ENCODE data around the gene SSC5D. TPM values are rescaled to one million over a fixed set of nuclear protein-coding genes. Genes with fewer than 3 reads are reported as not detected.

SSC5D gene
- polyA plus RNA-seq, 3 donors, result 0.08 TPM; not detected in 2

GRCh38 chr19:55537741-55538111 lies 49.5 kb downstream of the SSC5D start:
- no peak for DNase-seq
- H3K27ac Mint-ChIP-seq, result no peak overlapping the region
- Histone ChIP-seq H3K27ac (ENCODE audit: low read depth in 1 of 2, low read length in 2 of 2) (no peak overlapping the region), H3K4me1 (ENCODE audit: control insufficient read depth in 1 of 2, insufficient read depth in 2 of 2, low read length in 2 of 2) (no peaks in the 10 kb centered on the region), H3K79me2 (ENCODE audit: insufficient read depth, low read length) (no peaks in the 10 kb centered on the region), H4K20me1 (ENCODE audit: insufficient read depth, low read length) (no peaks in the 10 kb centered on the region), H2AFZ (ENCODE audit: insufficient read depth, low read depth, low read length, poor library complexity, severe bottlenecking) (no peak overlapping the region), H3K9me3 (replicated peaks in 1 of 2; ENCODE audit: control insufficient read depth in 1 of 2, insufficient read depth in 1 of 2, low read length in 2 of 2) (no peaks in the 10 kb centered on the region), H3K4me2 (replicated peaks; ENCODE audit: extremely low read depth, low read length, poor library complexity, severe bottlenecking) (no peak overlapping the region), H3K36me3 (replicated peaks in 1 of 2; ENCODE audit: control insufficient read depth in 1 of 2, insufficient read depth in 2 of 2, low read length in 2 of 2) (no peaks in the 10 kb centered on the region), H3K4me3 (replicated peaks in 1 of 3; ENCODE audit: low read depth in 2 of 3, low read length in 3 of 3) (no peak overlapping the region), H3K9ac (ENCODE audit: insufficient read depth, low read length, poor library complexity, severe bottlenecking) (no peak overlapping the region), H3K27me3 (ENCODE audit: control insufficient read depth in 2 of 2, insufficient read depth in 2 of 2, low read length in 2 of 2) (no peaks in the 10 kb centered on the region)
- H3K27me3 Mint-ChIP-seq (ENCODE audit: low read depth in 3 of 3), result peaks cover 3 to 4% (median 3%) of the 10 kb centered on the region in 3 donors
- H3K4me3 Mint-ChIP-seq, result no peak overlapping the region
- no peak for TF ChIP-seq CTCF (IDR thresholded peaks at IDR 0.05)
- intact Hi-C loops (cut with micrococcal nuclease), result no loop called here
- peaks cover 0 to 5% (median 0%) of the 10 kb centered on the region in 7 donors for H3K9me3 Mint-ChIP-seq
- no peaks in the 10 kb centered on the region for H3K36me3 Mint-ChIP-seq
- peaks cover 2% of the 10 kb centered on the region for H3K4me1 Mint-ChIP-seq
- WGBS (ENCODE audit: insufficient coverage), result 92% methylated on average over 5 of the region's 5 CpGs

GRCh38 chr19:55538132-55538531 lies 49.9 kb downstream of the SSC5D start:
- DNase-seq, result no peak

More at GRCh38 chr19:55538132-55538531, 49.9 kb downstream of the SSC5D start:
- H3K27ac Mint-ChIP-seq, result no peak overlapping the region
- peaks cover 2% of the 10 kb centered on the region for H3K4me1 Mint-ChIP-seq
- WGBS (ENCODE audit: insufficient coverage), result 95% methylated on average over 2 of the region's 5 CpGs
- H4K20me1 ChIP-seq (ENCODE audit: insufficient read depth, low read length), result no peaks in the 10 kb centered on the region
- no peaks in the 10 kb centered on the region for H3K36me3 ChIP-seq (replicated peaks in 1 of 2; ENCODE audit: control insufficient read depth in 1 of 2, insufficient read depth in 2 of 2, low read length in 2 of 2)
- no peak overlapping the region for H3K27ac ChIP-seq (ENCODE audit: low read depth in 1 of 2, low read length in 2 of 2)
- TF ChIP-seq CTCF (IDR thresholded peaks at IDR 0.05), result no peak
- no peak overlapping the region for H3K9ac ChIP-seq (ENCODE audit: insufficient read depth, low read length, poor library complexity, severe bottlenecking)
- no peaks in the 10 kb centered on the region for H3K27me3 ChIP-seq (ENCODE audit: control insufficient read depth in 2 of 2, insufficient read depth in 2 of 2, low read length in 2 of 2)
- no peaks in the 10 kb centered on the region for H3K4me1 ChIP-seq (ENCODE audit: control insufficient read depth in 1 of 2, insufficient read depth in 2 of 2, low read length in 2 of 2)
- peaks cover 3 to 4% (median 3%) of the 10 kb centered on the region in 3 donors for H3K27me3 Mint-ChIP-seq (ENCODE audit: low read depth in 3 of 3)
- H3K9me3 ChIP-seq (replicated peaks in 1 of 2; ENCODE audit: control insufficient read depth in 1 of 2, insufficient read depth in 1 of 2, low read length in 2 of 2), result no peaks in the 10 kb centered on the region
- no peak overlapping the region for H3K4me2 ChIP-seq (replicated peaks; ENCODE audit: extremely low read depth, low read length, poor library complexity, severe bottlenecking)
- H3K4me3 ChIP-seq (replicated peaks in 1 of 3; ENCODE audit: low read depth in 2 of 3, low read length in 3 of 3), result no peak overlapping the region
- H3K4me3 Mint-ChIP-seq, result no peak overlapping the region
- H3K9me3 Mint-ChIP-seq, result peaks cover 0 to 5% (median 0%) of the 10 kb centered on the region in 7 donors
- no peak overlapping the region for H2AFZ ChIP-seq (ENCODE audit: insufficient read depth, low read depth, low read length, poor library complexity, severe bottlenecking)
- H3K79me2 ChIP-seq (ENCODE audit: insufficient read depth, low read length), result no peaks in the 10 kb centered on the region
- intact Hi-C loops (cut with micrococcal nuclease), result no loop called here
- H3K36me3 Mint-ChIP-seq, result no peaks in the 10 kb centered on the region
